Breast epithelium (tissue), 4 donors: ENCODE data around the gene ADSL. TPM values are rescaled to one million over a fixed set of nuclear protein-coding genes. Genes with fewer than 3 reads are reported as not detected.

ENCODE experiments used
- DNase-seq, 2 donors: peaks; one replicate each; pipeline ENCODE4 v3.0.0-alpha.2; 2019; ENCODE audit warnings: low spot score in 2 of 2
- H3K27ac ChIP-seq, 2 donors: fragments of 200-600 bp; sonication (generic) in 1 of 2; one replicate each; pipeline ENCODE4 v1.5.1; 2016 to 2019; ENCODE audit warnings: mild to moderate bottlenecking in 1 of 2
- H3K27me3 ChIP-seq, 2 donors: fragments of 200-600 bp; sonication (generic) in 1 of 2; one replicate each; pipeline versions ENCODE4 v1.5.1 to v1.6.0; 2017 to 2019; ENCODE audit warnings: control low read depth in 1 of 2, mild to moderate bottlenecking in 1 of 2
- H3K36me3 ChIP-seq: fragments of 200-600 bp; one replicate; pipeline ENCODE4 v1.5.1; 2019
- H3K4me1 ChIP-seq, 2 donors: fragments of 200-600 bp; sonication (generic); one replicate each; pipeline ENCODE4 v1.5.1; 2016 to 2019; ENCODE audit warnings: control low read depth in 1 of 2
- H3K4me3 ChIP-seq, 3 donors: fragments of 200-600 bp; sonication (generic); 1 replicate in 2 of 3; 2 replicates in 1 of 3; pipeline ENCODE4 v1.5.1; 2016 to 2019; ENCODE audit warnings: mild to moderate bottlenecking in 3 of 3, moderate library complexity in 2 of 3
- H3K9me3 ChIP-seq, 2 donors: fragments of 200-600 bp; sonication (generic) in 1 of 2; one replicate each; pipeline ENCODE4 v1.5.1; 2016 to 2019; ENCODE audit warnings: control low read depth in 1 of 2
- CTCF ChIP-seq, 3 donors: fragments of 450-650 bp; IDR thresholded peaks; one replicate each; pipeline ENCODE4 v1.5.1; 2016 to 2017; ENCODE audit warnings: antibody characterized with exemption in 3 of 3, mild to moderate bottlenecking in 3 of 3, moderate library complexity in 3 of 3
- POLR2A ChIP-seq: fragments of 450-650 bp; IDR thresholded peaks from one replicate; pipeline ENCODE4 v1.6.1; 2016; ENCODE audit warnings: antibody characterized with exemption, mild to moderate bottlenecking, moderate library complexity
- POLR2AphosphoS5 ChIP-seq, 3 donors: sonication (generic); formaldehyde crosslinking; IDR thresholded peaks; one replicate each; pipeline ENCODE4 v1.6.1; 2017; ENCODE audit warnings: antibody characterized with exemption in 3 of 3
- intact Hi-C: fragments of 100-400 bp; cut with DNase I; formaldehyde crosslinking; loops from one replicate; pipeline ENCODE4 v1.15.1; 2023; ENCODE audit warnings: low total_unique reads
- total RNA-seq, 3 donors: library from RNA; depleted of rRNA; stranded (reverse); fragments of >200 nt; gene quantifications; one replicate each; pipeline ENCODE4 v1.1.0, GENCODE V29; 2016

The ADSL gene
- total RNA-seq, 3 donors from 2014 or later: 66.6 to 92.3 (median 74.7) TPM

DNA sequence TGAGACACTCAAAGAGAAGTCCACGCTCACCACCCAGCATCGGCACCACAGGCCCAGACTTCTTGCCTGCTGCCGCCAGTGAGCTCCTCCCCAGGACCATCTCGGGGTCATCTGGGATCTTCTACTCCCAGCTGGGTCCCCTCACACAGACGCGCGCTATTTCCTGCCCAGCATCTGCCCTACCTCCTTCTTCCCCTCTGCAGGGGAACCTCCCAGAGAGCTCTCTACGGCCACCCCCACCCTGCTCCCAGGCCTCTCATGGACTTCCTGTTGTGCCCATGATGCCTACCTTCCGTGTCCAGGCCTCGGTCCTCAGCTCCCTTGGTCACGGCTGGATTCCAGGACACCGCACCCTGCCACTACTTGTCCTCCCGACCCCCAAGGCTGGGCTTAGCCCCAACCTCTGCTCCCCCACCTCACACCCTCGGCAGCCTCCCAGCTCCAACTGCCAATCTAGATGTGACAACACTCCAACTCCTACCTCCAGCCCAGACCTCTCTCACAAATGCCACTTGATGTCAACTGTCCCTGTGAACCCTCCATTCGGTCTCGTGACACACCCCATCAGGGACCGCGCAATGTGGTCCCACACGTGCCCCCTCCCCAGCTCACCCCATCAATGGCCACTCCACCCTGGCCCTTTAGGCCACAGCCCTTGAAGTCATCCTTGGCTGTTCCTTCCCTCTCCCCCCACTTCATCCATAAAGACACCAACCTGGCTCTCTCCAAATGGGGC lies 69.4 kb downstream of the ADSL start:
- Histone ChIP-seq H3K36me3 (peaks cover 7% of the 10 kb centered on the region), H3K4me1 (no peaks in the 10 kb centered on the region), H3K4me3 (no peak overlapping the region), H3K27ac (peak overlapping the region; percentile 48 to 51), H3K27me3 (no peaks in the 10 kb centered on the region), H3K9me3 (no peaks in the 10 kb centered on the region)
- intact Hi-C loops: no loop called here
- peak in 1 of 2 donors; percentile 49 for DNase-seq
- no peak for TF ChIP-seq POLR2AphosphoS5 (IDR thresholded peaks at IDR 0.05)
- no peak for TF ChIP-seq CTCF (IDR thresholded peaks at IDR 0.05)
- TF ChIP-seq POLR2A: no peak

- intact Hi-C loops: no loop called here
- H3K4me3 ChIP-seq: no peak overlapping the region
- DNase-seq: no peak
- H3K36me3 ChIP-seq: peaks cover 7% of the 10 kb centered on the region
- peak overlapping the region in 1 of 2 donors; percentile 51 for H3K27ac ChIP-seq
- TF ChIP-seq CTCF (IDR thresholded peaks at IDR 0.05) (no peak), POLR2AphosphoS5 (IDR thresholded peaks at IDR 0.05) (no peak), POLR2A (no peak)
- no peaks in the 10 kb centered on the region for H3K27me3 ChIP-seq
- no peaks in the 10 kb centered on the region for H3K4me1 ChIP-seq
- no peaks in the 10 kb centered on the region for H3K9me3 ChIP-seq
These were observed 69.9 kb downstream of the ADSL start for GRCh38 chr22:40416267-40416570.

- Histone ChIP-seq H3K4me3 (no peak overlapping the region), H3K27me3 (no peaks in the 10 kb centered on the region), H3K4me1 (no peaks in the 10 kb centered on the region), H3K9me3 (no peaks in the 10 kb centered on the region), H3K36me3 (peaks cover 7% of the 10 kb centered on the region), H3K27ac (no peak overlapping the region)
- intact Hi-C loops: no loop called here
- TF ChIP-seq CTCF (IDR thresholded peaks at IDR 0.05) (no peak), POLR2AphosphoS5 (IDR thresholded peaks at IDR 0.05) (no peak), POLR2A (no peak)
- DNase-seq: no peak
These were observed 70.3 kb downstream of the ADSL start for GRCh38 chr22:40416636-40417035.

GRCh38 chr22:40417041-40417440 lies 70.7 kb downstream of the ADSL start:
- DNase-seq: peak in 1 of 2 donors; percentile 22
- intact Hi-C loops: no loop called here
- Histone ChIP-seq H3K9me3 (no peaks in the 10 kb centered on the region), H3K4me3 (no peak overlapping the region), H3K27me3 (no peaks in the 10 kb centered on the region), H3K4me1 (no peaks in the 10 kb centered on the region), H3K36me3 (peaks cover 7% of the 10 kb centered on the region), H3K27ac (no peak overlapping the region)
- TF ChIP-seq CTCF (IDR thresholded peaks at IDR 0.05) (no peak), POLR2A (no peak), POLR2AphosphoS5 (IDR thresholded peaks at IDR 0.05) (no peak)

DNA sequence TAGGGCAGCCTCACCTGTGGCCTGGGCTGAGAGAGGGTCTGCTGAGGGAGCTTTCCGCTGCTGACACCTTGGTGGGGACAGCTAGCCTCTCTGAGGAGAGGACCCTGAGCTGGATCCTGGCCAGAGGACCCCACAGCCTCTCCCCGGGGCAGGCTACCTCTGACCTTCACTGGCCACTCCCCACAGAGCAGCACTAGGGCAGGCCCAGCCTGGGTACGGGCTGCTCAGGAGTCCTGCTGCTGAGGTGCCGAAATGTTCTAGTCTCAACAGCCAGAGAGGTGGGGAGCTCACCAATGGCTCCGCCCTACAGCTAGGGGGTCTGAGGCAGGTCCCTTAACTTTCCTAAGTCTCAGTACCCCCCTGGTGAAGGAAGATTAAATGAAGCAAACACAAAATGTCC lies 71.6 kb downstream of the ADSL start:
- no peak for TF ChIP-seq POLR2A
- TF ChIP-seq CTCF (IDR thresholded peaks at IDR 0.05): no peak
- TF ChIP-seq POLR2AphosphoS5 (IDR thresholded peaks at IDR 0.05): no peak
- peak in 1 of 2 donors; percentile 38 for DNase-seq
- H3K27ac ChIP-seq: peak overlapping the region in 1 of 2 donors; percentile 19
- intact Hi-C loops: no loop called here
- H3K4me1 ChIP-seq: no peaks in the 10 kb centered on the region
- peaks cover 7% of the 10 kb centered on the region for H3K36me3 ChIP-seq
- H3K9me3 ChIP-seq: no peaks in the 10 kb centered on the region
- H3K4me3 ChIP-seq: no peak overlapping the region
- no peaks in the 10 kb centered on the region for H3K27me3 ChIP-seq
